Cerebellar cortex (tissue), 1 donor: ENCODE data around the gene OPHN1.
"Not testable (repeated sequence)": the region's sequence is repeated elsewhere in the genome, so short reads cannot be mapped to it uniquely, and the experiment has no call there.

ENCODE experiments used
- DNase-seq: peaks from one replicate; pipeline ENCODE4 v3.0.0-alpha.2; 2015; ENCODE audit warnings: low spot score

The OPHN1 gene

DNA sequence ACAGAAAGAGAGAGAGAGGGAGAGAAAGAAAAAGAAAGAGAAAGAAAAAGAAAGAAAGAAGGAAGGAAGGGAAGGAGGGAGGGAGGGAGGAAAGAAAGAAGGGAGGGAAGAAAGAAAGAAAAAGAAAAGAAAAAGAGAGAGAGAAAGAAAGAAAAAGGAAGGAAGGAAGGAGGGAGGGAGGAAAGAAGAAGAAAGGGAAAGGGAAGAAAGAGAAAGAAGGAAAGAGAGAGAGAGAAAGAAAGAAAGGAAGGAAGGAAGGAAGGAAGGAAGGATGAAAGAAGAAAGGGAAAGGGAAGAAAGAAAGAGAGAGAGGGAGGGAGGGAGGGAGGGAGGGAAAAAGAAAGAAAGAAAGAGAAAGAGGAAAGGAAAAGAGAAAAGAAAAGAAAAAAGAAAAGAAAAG, 10.8 kb downstream of the OPHN1 start:
- no peak for DNase-seq

DNA sequence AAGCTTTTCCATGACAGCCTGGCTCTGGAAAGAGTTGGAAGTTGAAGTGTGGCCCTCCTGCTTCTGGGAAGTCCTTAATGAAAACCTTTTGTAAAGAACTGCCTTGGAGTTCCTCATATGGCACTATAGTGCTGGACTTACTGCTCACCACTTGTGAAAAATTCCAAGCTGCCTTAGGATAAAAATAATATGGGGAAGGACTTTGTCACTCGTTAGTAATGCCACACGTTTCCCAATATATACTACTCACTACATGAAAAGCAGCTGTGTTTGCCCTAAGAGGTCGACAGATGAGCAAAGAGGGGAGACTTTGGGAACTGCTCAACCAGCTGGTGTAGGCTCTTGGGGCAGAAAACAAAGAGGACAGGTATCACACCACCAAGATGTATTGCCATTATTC, 11.7 kb downstream of the OPHN1 start:
- DNase-seq, result no peak

DNA sequence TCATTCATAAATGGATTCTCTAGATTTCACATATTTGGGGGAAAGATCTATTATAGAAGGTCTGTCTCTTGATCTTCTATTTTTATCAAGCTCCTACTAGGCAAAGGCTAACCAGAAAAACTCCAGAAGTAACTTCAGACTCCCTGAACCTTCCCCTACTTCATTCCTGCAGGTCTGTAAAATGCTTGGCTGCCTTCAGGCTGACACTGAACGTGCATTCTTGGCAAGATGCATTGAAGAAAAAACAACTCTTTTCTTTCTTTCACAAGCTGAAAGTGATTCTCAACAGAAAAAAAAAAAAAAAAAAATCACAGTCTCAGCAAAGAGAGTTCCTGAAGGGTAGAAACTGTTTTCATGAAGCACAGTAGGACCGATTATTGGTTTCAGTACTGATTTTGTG, 12.7 kb downstream of the OPHN1 start:
- no peak for DNase-seq

DNA sequence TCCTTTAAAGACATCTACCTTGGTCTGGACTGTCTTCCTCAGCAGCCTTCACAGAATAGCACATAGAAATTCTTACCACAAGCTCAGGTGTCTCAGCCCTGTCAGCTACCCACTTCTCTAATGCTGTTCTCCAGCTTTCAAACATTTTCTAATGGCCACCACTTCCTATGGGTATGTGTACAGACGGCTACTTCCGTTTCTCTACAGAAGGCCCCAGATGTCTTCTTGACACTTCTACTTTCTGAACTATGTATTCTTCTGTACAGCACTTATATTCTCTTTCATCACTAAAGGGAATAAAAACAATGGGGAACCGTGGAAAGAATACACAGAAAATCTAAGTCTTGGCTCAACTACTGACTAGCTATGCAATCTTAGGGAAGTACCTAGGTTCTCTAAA, 13.3 kb downstream of the OPHN1 start:
- no peak for DNase-seq

DNA sequence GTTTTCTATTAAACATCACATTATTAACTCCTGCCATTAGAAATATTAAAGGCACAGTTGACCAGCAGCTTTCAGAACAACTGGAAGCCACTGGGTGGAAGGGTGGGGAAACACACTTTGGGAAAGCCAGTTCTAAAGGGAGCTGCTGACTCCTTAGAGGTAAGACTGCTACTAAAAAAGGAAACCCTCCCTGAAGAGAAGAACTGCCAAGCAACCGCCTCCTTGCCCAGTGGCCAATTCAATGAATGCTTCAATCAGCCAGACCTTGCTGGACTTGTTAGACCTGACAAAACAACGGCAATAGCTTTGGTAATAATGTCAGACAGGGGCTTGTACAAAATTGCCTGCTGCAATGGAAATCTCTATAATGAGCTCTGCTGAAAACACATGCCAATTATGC, 15.6 kb downstream of the OPHN1 start:
- no peak for DNase-seq

DNA sequence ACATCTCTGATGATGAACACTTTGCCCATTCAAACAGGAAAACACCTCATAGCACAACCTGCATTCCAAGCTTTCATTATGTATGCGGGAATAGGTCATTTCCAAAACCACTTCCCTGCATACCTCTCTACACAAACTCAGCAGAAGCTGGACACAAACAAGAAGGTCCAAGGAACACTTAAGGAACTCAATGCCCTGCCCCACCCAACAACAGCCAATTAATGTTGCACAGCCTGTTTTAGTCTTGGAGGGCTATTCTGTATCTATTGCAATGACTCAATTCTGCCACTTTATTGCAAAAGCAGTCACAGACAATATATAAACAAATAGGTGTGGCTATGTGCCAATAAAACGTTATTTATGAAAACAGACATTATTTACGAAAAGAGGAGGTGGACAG, 16.7 kb downstream of the OPHN1 start:
- no peak for DNase-seq

DNA sequence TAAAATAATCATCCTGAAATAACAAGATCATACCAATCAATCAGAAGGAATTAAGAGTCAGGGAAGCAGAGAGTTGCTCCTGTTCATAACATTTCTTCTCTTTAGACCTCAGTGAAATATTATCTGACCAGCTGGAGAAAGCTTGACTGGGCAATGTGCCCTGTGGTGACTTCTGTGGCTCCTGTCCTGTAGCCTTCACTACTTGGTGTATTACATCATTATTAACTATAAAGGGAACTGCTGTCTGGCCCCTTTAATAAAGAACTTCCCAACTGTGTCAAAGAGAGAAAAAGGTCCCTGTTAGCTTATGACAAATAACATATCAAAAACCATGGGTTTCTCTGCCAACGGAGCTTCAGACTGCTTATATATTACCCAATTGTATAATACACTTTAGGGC, 18.0 kb downstream of the OPHN1 start:
- peak; percentile 50 for DNase-seq

DNA sequence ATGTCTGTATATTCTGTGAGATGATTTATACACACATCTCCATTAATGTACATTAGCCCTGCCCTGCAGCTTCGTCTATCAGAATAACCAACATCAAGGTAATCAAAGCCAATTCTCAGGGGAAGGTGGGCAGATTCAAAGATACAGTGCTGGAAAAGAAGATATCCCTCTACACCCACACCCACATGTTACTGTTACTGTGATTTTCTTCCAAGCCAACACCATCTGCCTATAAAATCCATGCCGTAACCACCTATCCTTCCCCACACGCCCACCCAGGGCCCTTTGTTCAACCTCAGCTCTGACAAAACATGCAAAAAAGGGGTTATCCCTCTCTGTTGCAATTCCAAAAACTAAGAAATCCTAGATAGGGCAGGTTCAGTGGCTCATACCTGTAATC, 20.0 kb downstream of the OPHN1 start:
- no peak for DNase-seq

DNA sequence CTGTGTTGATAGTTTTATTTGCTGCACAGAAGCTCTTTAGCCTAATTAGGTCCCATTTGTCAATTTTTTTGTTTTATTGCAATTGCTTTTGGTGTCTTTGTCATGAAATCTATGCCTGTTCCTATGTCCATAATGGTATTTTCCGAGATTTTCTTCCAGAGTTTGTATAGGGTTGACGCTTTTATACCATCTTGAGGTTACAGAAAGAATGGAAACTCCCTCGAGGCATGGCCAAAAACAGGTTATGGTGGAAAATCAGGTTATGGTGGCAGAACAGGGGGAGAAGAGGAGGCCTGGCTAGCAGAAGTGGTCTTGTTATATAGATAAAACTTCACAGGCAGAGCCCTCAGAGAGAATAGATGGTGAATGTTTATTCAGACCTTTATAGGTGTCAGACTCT, 21.6 kb downstream of the OPHN1 start:
- no peak for DNase-seq

DNA sequence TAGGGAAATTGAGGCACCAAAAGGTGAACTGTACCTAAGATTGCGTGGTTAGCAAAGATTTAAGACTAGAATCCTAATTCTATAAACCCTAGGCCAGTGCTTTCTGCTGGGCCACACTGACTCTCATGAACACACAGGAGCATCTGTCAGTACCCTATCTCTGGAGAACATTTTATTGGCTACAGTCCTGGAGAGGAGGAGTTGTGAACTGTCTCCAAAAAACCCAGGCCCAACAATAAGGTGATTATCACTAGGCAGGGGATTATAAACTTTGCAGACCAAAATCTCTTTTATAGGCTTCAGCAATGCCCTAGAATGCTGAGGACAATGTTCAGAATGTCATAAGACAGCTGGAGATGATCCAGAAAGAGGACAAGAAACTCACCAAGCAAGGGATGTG, 24.1 kb downstream of the OPHN1 start:
- peak; percentile 69 for DNase-seq

DNA sequence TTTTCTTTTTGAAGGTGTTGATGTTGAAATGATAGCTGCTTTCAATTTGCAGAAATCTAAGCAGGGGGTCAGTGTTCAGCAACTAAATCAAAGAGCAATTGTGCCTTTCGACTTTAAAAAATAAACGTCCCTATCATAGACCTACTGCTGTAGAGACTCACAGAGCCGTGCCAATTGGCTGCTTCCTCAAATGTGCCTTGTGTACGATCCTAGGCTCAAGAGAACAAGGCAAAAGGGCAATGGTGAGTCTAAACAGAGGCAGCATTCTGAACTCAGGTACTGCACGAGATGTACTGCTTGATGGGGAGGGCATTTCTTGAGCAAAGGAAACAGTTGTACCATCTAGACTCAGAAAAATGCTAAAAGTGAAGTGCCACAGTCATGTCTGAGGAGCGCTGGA, 29.8 kb downstream of the OPHN1 start:
- DNase-seq, result no peak

DNA sequence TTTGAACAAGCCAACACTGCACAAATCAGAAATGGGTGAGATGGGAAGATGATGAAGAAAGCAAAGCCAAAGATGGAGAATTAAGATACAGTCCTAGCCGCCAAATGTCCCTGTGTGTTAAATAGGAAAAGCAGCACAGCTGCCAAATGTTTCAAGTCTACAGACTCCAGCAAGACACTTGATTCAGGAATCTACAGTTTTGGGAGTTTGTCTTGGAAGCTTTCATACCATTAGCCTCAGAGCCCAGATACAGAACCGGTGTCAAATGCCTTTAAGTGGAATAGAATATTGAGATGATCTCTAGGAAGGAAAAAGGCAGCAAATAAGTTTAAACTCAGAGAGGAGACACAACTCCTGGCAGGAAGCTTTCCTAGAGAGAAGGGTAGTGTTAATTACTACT, 30.3 kb downstream of the OPHN1 start:
- DNase-seq, result no peak

DNA sequence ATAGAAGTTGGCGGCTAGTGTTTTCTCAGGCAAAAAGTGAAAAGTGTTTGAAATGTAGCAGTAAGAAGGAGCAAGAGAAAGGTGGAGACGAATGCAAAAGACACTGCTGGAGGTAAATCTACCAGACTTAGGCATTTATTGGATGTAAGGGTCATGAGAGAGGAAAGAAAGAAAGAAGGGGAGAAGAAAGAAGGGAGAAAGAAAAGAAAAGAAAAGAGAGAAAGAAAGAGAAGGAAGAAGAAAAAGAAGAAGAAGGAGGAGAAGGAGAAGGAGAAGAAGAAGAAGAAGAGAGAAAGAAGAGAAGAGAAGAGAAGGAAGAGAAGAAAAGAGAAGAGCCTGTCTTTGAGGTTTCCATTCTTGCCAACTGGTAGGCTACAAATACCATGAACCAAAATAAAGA, 31.2 kb downstream of the OPHN1 start:
- DNase-seq, result no peak

DNA sequence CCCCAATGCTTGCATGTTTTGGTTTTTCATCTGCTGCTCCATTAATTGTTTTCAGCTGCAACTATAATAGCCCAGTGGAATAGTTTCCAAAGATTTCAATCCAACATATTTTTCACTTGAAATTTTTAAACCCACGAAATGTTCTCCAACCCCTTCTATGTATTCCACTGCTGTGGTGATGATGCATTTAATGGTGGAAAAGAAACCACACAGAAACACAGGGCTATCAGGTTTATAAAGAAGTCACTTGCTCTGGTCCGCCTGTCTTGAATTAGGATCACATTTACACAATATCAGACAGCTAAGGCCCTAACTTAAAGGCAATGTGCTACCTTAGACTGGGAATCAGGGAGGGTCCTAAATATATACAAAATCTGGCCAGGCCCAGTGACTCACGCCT, 35.0 kb downstream of the OPHN1 start:
- DNase-seq, result no peak

DNA sequence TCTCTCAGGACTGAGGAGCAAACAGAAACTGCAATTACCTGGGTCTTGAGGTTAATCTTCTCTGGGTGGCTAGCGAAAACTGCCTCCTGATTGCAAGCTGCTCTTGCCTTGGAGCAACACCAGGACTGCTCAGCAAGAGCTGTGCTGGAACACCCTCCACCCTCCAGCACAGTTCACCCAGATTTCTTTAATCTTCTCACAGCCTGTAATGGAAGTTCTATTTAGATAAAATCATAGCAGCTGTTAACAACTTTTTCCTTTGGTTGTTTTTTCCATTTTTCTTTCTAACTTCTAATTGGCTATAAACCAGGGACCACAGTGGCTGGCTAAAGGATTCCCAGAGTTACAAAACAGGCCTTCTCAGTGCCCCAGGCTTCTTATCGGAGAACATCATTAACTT, 36.3 kb downstream of the OPHN1 start:
- DNase-seq, result no peak

DNA sequence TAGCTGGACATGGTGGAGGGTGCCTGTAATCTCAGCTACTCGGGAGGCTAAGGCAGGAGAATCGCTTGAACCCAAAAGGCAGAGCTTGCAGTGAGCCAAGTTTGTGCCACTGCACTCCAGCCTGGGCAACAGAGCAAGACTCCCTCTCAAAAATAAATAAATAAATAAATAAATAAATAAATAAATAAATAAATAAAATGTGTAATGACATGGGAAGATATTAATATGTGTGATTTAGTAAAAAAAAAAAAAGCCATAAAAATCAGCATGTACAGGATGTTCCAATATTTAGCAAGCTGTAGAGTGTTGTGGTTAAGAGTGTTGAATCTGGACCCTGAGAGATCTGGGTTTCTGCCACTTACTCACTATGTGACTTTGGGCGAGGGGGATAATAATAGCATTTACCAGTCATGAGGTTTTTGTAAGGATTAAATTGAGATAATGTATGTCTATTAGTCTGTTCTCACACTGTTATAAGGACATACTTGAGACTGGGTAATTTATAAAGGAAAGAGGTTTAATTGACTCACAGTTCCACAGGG, 43.8 kb downstream of the OPHN1 start:
- DNase-seq, result not testable (repeated sequence)

DNA sequence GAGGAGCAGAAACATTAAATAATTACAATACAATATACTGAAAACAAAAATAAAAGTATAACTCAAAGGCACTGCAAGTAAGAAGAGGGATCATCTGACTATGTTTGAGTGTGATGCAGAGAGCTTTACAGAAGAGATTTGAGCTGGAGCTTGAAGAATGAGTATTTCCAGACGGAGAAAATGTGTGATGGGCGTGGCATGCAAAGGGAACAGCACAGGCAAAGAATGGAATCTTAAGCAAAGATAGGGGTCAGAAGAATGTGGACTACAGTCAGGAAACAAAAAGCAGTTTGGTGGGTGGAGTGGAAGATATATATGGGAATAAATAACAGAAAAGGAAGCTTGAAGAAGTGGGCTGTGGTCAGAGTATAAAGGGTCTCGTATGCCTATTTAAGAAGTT, 45.5 kb downstream of the OPHN1 start:
- DNase-seq, result no peak

DNA sequence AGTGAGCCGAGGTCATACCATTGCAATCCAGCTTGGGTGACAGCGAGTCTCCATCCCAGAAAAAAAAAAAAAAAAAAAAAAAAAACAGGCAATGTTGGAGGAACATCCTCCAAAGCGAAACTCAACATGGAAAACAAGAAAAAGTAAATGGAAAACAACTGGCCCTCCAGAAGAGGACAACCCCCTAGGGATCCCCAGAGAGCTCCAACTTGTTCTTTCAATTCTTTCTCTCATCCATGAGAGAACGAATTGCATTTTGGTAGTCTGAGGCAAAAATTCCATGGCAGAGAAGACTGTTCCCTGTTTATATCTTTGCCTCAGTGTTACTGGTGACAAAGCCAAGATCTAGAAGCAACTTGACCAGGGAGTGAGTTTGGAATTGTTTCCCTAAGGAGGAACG, 49.8 kb downstream of the OPHN1 start:
- no peak for DNase-seq

DNA sequence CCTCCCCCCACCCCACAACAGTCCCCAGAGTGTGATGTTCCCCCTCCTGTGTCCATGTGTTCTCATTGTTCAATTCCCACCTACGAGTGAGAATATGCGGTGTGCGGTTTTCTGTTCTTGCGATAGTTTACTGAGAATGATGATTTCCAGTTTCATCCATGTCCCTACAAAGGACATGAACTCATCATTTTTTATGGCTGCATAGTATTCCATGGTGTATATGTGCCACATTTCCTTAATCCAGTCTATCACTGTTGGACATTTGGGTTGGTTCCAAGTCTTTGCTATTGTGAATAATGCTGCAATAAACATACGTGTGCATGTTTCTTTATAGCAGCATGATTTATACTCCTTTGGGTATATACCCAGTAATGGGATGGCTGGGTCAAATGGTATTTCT, 55.7 kb downstream of the OPHN1 start:
- DNase-seq, result not testable (repeated sequence)

DNA sequence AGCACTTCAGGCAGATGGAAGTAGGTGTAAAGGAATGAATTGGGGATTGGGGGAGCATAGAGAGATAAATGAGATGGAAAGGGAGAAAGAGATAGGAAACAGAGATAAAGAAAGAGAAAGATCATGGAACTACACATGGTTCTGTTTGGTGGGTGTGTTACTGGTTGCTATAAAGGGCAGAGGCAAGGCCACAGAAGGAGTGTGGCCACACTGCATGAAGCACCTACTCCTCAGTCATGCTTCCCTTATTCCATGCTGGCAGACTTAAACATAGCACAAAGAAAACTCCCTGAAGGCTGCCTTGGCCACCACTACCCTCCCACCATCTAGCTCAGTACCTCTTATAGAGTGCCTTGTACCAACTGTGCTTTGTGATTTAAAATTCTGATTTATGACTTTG, 56.9 kb downstream of the OPHN1 start:
- DNase-seq, result no peak

DNA sequence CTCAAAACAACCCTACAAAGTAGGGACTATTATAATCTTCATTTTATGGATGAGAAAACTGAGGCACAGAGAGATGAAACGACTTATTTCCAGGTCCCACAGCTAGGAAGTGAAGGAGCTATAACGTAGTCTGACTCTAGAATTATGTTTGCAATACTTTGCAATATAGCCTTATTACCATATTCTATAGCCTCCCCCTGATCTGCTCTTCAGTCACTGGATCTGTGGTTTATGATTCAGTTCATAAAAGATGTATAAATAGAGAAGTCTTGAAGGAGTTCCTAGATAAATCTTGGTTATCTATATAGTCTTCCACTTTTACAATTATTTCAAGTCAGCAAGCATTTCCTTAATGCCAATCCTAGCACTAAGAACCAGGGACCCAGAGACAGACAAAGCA, 57.5 kb downstream of the OPHN1 start:
- DNase-seq, result no peak

DNA sequence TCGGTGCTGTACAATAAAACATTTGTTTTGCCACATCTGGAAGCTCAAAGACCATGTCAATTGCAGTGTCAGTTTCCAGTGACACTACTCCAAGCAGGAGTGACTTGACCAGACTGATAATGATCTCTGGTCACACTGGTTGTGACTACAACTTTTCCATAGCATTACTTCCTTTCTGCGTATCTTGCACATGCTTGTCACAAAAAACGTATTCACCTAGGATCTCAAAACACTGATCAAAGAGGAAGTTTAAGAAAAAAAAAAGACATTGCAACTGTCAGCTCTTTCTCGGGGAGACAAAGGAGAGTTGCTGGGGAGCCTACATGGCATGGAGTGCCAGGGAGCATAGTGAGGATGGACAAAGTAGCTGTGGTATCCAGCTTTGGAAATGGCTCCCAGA, 60.6 kb downstream of the OPHN1 start:
- DNase-seq, result no peak

DNA sequence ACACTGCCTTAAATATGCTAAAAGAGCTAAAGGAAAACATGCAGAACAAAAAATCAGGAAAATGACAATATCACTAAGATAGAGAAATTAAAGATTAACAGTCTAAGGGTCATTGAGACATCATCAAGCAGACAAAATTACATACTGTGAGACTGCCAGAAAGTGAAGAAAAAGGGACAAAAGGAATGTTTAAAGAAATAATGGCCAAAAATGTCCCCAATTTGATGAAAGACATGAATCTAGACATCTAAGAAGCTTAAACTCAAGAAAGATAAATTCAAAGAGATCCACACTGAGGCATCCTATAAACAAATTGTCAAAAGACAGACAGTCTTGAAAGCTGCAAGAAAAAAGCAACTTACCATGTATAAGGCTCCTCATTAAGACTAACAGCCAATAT, 63.7 kb downstream of the OPHN1 start:
- no peak for DNase-seq

DNA sequence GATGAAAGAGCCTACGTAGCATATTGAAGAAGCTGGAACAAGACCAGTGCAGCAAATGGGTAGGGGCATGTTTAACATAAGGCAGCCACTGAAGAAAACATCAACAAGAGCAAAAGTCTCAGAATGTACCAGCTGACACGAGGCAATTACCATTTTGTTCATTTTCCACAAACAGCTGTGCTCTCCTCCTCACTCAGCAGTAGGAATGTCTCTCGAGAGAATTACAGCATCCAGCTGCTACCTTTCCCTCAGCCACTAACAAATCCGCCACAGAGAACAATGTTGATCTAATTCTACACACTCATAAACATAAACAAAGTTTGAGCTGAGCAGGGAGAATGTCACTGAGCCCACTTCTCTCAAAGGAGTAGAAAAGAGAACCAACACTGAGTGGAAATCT, 68.0 kb downstream of the OPHN1 start:
- DNase-seq, result no peak

DNA sequence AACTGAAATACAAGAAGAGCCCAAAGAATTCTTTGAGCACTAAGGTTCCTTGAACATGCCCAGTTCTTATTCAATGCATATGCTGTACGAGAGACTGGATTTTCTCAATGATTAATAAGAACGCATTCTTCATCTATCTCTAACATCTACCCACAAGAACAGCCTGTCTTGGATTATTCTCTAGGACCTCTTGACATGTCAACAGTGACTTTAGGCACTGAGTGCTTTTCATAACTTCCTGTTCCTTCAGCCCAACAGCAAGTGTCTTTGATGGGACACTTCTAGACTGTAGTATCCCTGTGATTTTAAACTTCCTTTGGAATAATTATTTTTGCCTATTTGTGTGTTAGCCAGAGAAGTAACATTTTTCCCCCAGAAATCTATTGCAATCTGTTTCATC, 69.3 kb downstream of the OPHN1 start:
- no peak for DNase-seq
